GDM1 (cell line): ENCODE results near the gene SF3B2.

Source experiments
- DNase-seq: peaks from one replicate; lab custom pipeline; 2025; lab: John Stamatoyannopoulos, UW

Gene SF3B2

GRCh38 chr11:66050581-66051231 is 1.5 kb upstream of the SF3B2 start:
- no peak for DNase-seq

- no peak for DNase-seq
Measured at GRCh38 chr11:66051371-66051765, 796 bp upstream of the SF3B2 start.

- DNase-seq: no peak
Measured at GRCh38 chr11:66052664-66052982, 459 bp downstream of the SF3B2 start.

GRCh38 chr11:66055021-66055420 is 2.9 kb downstream of the SF3B2 start:
- DNase-seq: no peak

- DNase-seq: no peak
Measured at GRCh38 chr11:66056501-66056900, 4.3 kb downstream of the SF3B2 start.

GRCh38 chr11:66059966-66060680 is 8.0 kb downstream of the SF3B2 start:
- DNase-seq: no peak

- no peak for DNase-seq
Measured at GRCh38 chr11:66061268-66061667, 9.1 kb downstream of the SF3B2 start.

- DNase-seq: no peak
Measured at GRCh38 chr11:66062408-66062807, 10.2 kb downstream of the SF3B2 start.

- DNase-seq: no peak
Measured at GRCh38 chr11:66063900-66064299, 11.7 kb downstream of the SF3B2 start.

GRCh38 chr11:66064571-66064970 is 12.4 kb downstream of the SF3B2 start:
- no peak for DNase-seq

GRCh38 chr11:66066751-66067150 is 14.6 kb downstream of the SF3B2 start:
- no peak for DNase-seq

GRCh38 chr11:66067640-66068039 is 15.5 kb downstream of the SF3B2 start:
- no peak for DNase-seq

- peak; percentile 66 for DNase-seq
Measured at GRCh38 chr11:66068154-66068821, 16.1 kb downstream of the SF3B2 start.

- no peak for DNase-seq
Measured at GRCh38 chr11:66068923-66069714, 17.0 kb downstream of the SF3B2 start.

GRCh38 chr11:66069715-66070603 is 17.8 kb downstream of the SF3B2 start, which contains the start of gene PACS1:
TSS of gene PACS1 (plus strand) at chr11:66070272. CDS start at chr11:66070487, 215 bp downstream.
- DNase-seq: peak; percentile 89

GRCh38 chr11:66070604-66071380 is 18.6 kb downstream of the SF3B2 start:
- DNase-seq: no peak

GRCh38 chr11:66071381-66071801 is 19.2 kb downstream of the SF3B2 start:
- DNase-seq: no peak

GRCh38 chr11:66072081-66072480 is 19.9 kb downstream of the SF3B2 start:
- no peak for DNase-seq

GRCh38 chr11:66072518-66072917 is 20.4 kb downstream of the SF3B2 start:
- DNase-seq: no peak

- DNase-seq: no peak
Measured at GRCh38 chr11:66073669-66074068, 21.5 kb downstream of the SF3B2 start.

- no peak for DNase-seq
Measured at GRCh38 chr11:66075273-66075672, 23.1 kb downstream of the SF3B2 start.
